GM19240 (cell line): ENCODE data around the gene SLC25A12.
"Not testable (repeated sequence)": the region's sequence is repeated elsewhere in the genome, so short reads cannot be mapped to it uniquely, and the experiment has no call there.

Source experiments
- DNase-seq: peaks from one replicate; pipeline ENCODE4 v3.0.0; 2011; ENCODE audit warnings: low spot score; ENCODE audit not compliant: insufficient read length

The SLC25A12 gene

GRCh38 chr2:171893824-171894611 is at the start of gene SLC25A12:
Gene SLC25A12, minus strand, starts transcription at chr2:171894244. Its CDS starts 30 bp downstream, at chr2:171894214.
- DNase-seq: peak; percentile 90

GRCh38 chr2:171941316-171941699 is 47.3 kb upstream of the SLC25A12 start:
- DNase-seq: no peak

- no peak for DNase-seq
Observed at GRCh38 chr2:171939743-171940071, 45.7 kb upstream of the SLC25A12 start.

- DNase-seq: no peak
Observed at GRCh38 chr2:171939058-171939742, 45.2 kb upstream of the SLC25A12 start.

GRCh38 chr2:171930385-171930784 is 36.3 kb upstream of the SLC25A12 start:
- no peak for DNase-seq

GRCh38 chr2:171924170-171924942 is 30.3 kb upstream of the SLC25A12 start:
- DNase-seq: no peak

- no peak for DNase-seq
Observed at GRCh38 chr2:171923206-171923605, 29.2 kb upstream of the SLC25A12 start.

GRCh38 chr2:171922230-171923022 is 28.4 kb upstream of the SLC25A12 start, which contains the start of gene HAT1:
Gene HAT1, plus strand, starts transcription at chr2:171922461. Its CDS starts 40 bp downstream, at chr2:171922501.
- DNase-seq: peak; percentile 88

- DNase-seq: no peak
Observed at GRCh38 chr2:171921970-171922229, 27.9 kb upstream of the SLC25A12 start.

GRCh38 chr2:171919453-171919852 is 25.4 kb upstream of the SLC25A12 start:
- no peak for DNase-seq

GRCh38 chr2:171913517-171913916 is 19.5 kb upstream of the SLC25A12 start:
- DNase-seq: no peak

GRCh38 chr2:171910494-171910893 is 16.4 kb upstream of the SLC25A12 start:
- DNase-seq: no peak

- no peak for DNase-seq
Observed at GRCh38 chr2:171909266-171909665, 15.2 kb upstream of the SLC25A12 start.

GRCh38 chr2:171908235-171908634 is 14.2 kb upstream of the SLC25A12 start:
- DNase-seq: no peak

- no peak for DNase-seq
Observed at GRCh38 chr2:171902840-171903420, 8.9 kb upstream of the SLC25A12 start.

- not testable (repeated sequence) for DNase-seq
Observed at GRCh38 chr2:171899623-171900282, 5.7 kb upstream of the SLC25A12 start.

- no peak for DNase-seq
Observed at GRCh38 chr2:171895786-171896185, 1.7 kb upstream of the SLC25A12 start.

- no peak for DNase-seq
Observed at GRCh38 chr2:171894612-171894947, 536 bp upstream of the SLC25A12 start.

GRCh38 chr2:171893196-171893823 is 734 bp downstream of the SLC25A12 start:
- DNase-seq: no peak

- DNase-seq: no peak
Observed at GRCh38 chr2:171889808-171890207, 4.2 kb downstream of the SLC25A12 start.
